ENCODE data around the gene MAD1L1.

The MAD1L1 gene

GRCh38 chr7:1966631-1967200 lies 266.0 kb downstream of the MAD1L1 start:
- no peak for TF ChIP-seq EZH2phosphoT487 (IDR thresholded peaks at IDR 0.05; ENCODE audit: borderline replicate concordance, low read length)
- no peak for TF ChIP-seq CTCF (IDR thresholded peaks at IDR 0.05; ENCODE audit: low read depth, low read length, poor library complexity, severe bottlenecking)

GRCh38 chr7:1965579-1966294 lies 267.0 kb downstream of the MAD1L1 start:
- H3F3A ChIP-seq (ENCODE audit: control insufficient read depth, insufficient read depth): peaks cover 8% of the 10 kb centered on the region
- no peaks in the 10 kb centered on the region for H3K79me2 ChIP-seq (ENCODE audit: control insufficient read depth, low read length)
- TF ChIP-seq CTCF (IDR thresholded peaks at IDR 0.05; ENCODE audit: low read depth, low read length, poor library complexity, severe bottlenecking) (no peak), EZH2phosphoT487 (IDR thresholded peaks at IDR 0.05; ENCODE audit: borderline replicate concordance, low read length) (no peak)
- H3K9me2 ChIP-seq (replicated peaks; ENCODE audit: control insufficient read depth, low read length): no peaks in the 10 kb centered on the region
- no peak overlapping the region for H3K4me3 ChIP-seq (ENCODE audit: low read length)
- H4K20me1 ChIP-seq (ENCODE audit: control insufficient read depth, insufficient read depth, low read depth, low read length): no peaks in the 10 kb centered on the region
- no peaks in the 10 kb centered on the region for H3K27me3 ChIP-seq (ENCODE audit: control insufficient read depth, low read length)
- H3K27ac ChIP-seq (ENCODE audit: low read depth, low read length): no peak overlapping the region
- no peaks in the 10 kb centered on the region for H3K4me1 ChIP-seq (ENCODE audit: control insufficient read depth, low read length)
- peaks cover 28% of the 10 kb centered on the region for H3K36me3 ChIP-seq (ENCODE audit: control insufficient read depth, low read length)
- no peak overlapping the region for H3K4me2 ChIP-seq (ENCODE audit: low read length)
- H3K9me3 ChIP-seq (ENCODE audit: control insufficient read depth, insufficient read depth, low read length): no peaks in the 10 kb centered on the region

More at GRCh38 chr7:1966631-1967200, 266.0 kb downstream of the MAD1L1 start:
- Histone ChIP-seq H3K79me2 (ENCODE audit: control insufficient read depth, low read length) (no peaks in the 10 kb centered on the region), H3K9me3 (ENCODE audit: control insufficient read depth, insufficient read depth, low read length) (no peaks in the 10 kb centered on the region), H3K9me2 (replicated peaks; ENCODE audit: control insufficient read depth, low read length) (no peaks in the 10 kb centered on the region), H3K4me1 (ENCODE audit: control insufficient read depth, low read length) (no peaks in the 10 kb centered on the region), H3K36me3 (ENCODE audit: control insufficient read depth, low read length) (peaks cover 27% of the 10 kb centered on the region), H3F3A (ENCODE audit: control insufficient read depth, insufficient read depth) (peaks cover 8% of the 10 kb centered on the region), H3K27ac (ENCODE audit: low read depth, low read length) (no peak overlapping the region), H3K27me3 (ENCODE audit: control insufficient read depth, low read length) (no peaks in the 10 kb centered on the region), H4K20me1 (ENCODE audit: control insufficient read depth, insufficient read depth, low read depth, low read length) (no peaks in the 10 kb centered on the region), H3K4me2 (ENCODE audit: low read length) (no peak overlapping the region), H3K4me3 (ENCODE audit: low read length) (no peak overlapping the region)

GRCh38 chr7:1964913-1965578 lies 267.7 kb downstream of the MAD1L1 start:
- Histone ChIP-seq H3K4me3 (ENCODE audit: low read length) (no peak overlapping the region), H3K27me3 (ENCODE audit: control insufficient read depth, low read length) (no peaks in the 10 kb centered on the region), H3K4me1 (ENCODE audit: control insufficient read depth, low read length) (no peaks in the 10 kb centered on the region), H3K36me3 (ENCODE audit: control insufficient read depth, low read length) (peaks cover 28% of the 10 kb centered on the region), H3K79me2 (ENCODE audit: control insufficient read depth, low read length) (no peaks in the 10 kb centered on the region), H3F3A (ENCODE audit: control insufficient read depth, insufficient read depth) (peaks cover 8% of the 10 kb centered on the region), H3K9me2 (replicated peaks; ENCODE audit: control insufficient read depth, low read length) (no peaks in the 10 kb centered on the region), H3K4me2 (ENCODE audit: low read length) (no peak overlapping the region), H3K27ac (ENCODE audit: low read depth, low read length) (no peak overlapping the region), H3K9me3 (ENCODE audit: control insufficient read depth, insufficient read depth, low read length) (no peaks in the 10 kb centered on the region), H4K20me1 (ENCODE audit: control insufficient read depth, insufficient read depth, low read depth, low read length) (no peaks in the 10 kb centered on the region)
- TF ChIP-seq CTCF (IDR thresholded peaks at IDR 0.05; ENCODE audit: low read depth, low read length, poor library complexity, severe bottlenecking): no peak
- TF ChIP-seq EZH2phosphoT487 (IDR thresholded peaks at IDR 0.05; ENCODE audit: borderline replicate concordance, low read length): no peak
